ENCODE measurements around the gene EOGT.
A peak's percentile ranks its signal among the peaks of the same experiment; 100 is the strongest.

EOGT gene

GRCh38 chr3:68984011-68984530 lies 29.4 kb downstream of the EOGT start:
- H3K4me3 ChIP-seq (ENCODE audit: low read depth, low read length), result no peak overlapping the region
- no peak for DNase-seq (ENCODE audit: low read depth)
- TF ChIP-seq POLR2A (IDR thresholded peaks at IDR 0.05; ENCODE audit: extremely low read depth, insufficient read length) (no peak), MYC (IDR thresholded peaks at IDR 0.05; ENCODE audit: low read depth, low read length) (no peak), CTCF (IDR thresholded peaks at IDR 0.05; ENCODE audit: low read depth, low read length) (no peak), MAX (IDR thresholded peaks at IDR 0.05; ENCODE audit: low read depth, low read length) (no peak)

- DNase-seq (ENCODE audit: low read depth), result peak; percentile 8
- TF ChIP-seq MYC (IDR thresholded peaks at IDR 0.05; ENCODE audit: low read depth, low read length), result no peak
- no peak for TF ChIP-seq POLR2A (IDR thresholded peaks at IDR 0.05; ENCODE audit: extremely low read depth, insufficient read length)
- TF ChIP-seq MAX (IDR thresholded peaks at IDR 0.05; ENCODE audit: low read depth, low read length), result no peak
- no peak for TF ChIP-seq CTCF (IDR thresholded peaks at IDR 0.05; ENCODE audit: low read depth, low read length)
- no peak overlapping the region for H3K4me3 ChIP-seq (ENCODE audit: low read depth, low read length)
Measured at GRCh38 chr3:68977486-68978167, 35.9 kb downstream of the EOGT start.

GRCh38 chr3:68974711-68975110 lies 38.8 kb downstream of the EOGT start:
- no peak for DNase-seq (ENCODE audit: low read depth)
- H3K4me3 ChIP-seq (ENCODE audit: low read depth, low read length), result no peak overlapping the region
- TF ChIP-seq POLR2A (IDR thresholded peaks at IDR 0.05; ENCODE audit: extremely low read depth, insufficient read length) (no peak), MAX (IDR thresholded peaks at IDR 0.05; ENCODE audit: low read depth, low read length) (no peak), CTCF (IDR thresholded peaks at IDR 0.05; ENCODE audit: low read depth, low read length) (no peak), MYC (IDR thresholded peaks at IDR 0.05; ENCODE audit: low read depth, low read length) (no peak)

- DNase-seq (ENCODE audit: low read depth), result peak; percentile 4
- H3K4me3 ChIP-seq (ENCODE audit: low read depth, low read length), result no peak overlapping the region
- TF ChIP-seq MYC (IDR thresholded peaks at IDR 0.05; ENCODE audit: low read depth, low read length) (no peak), CTCF (IDR thresholded peaks at IDR 0.05; ENCODE audit: low read depth, low read length) (no peak), MAX (IDR thresholded peaks at IDR 0.05; ENCODE audit: low read depth, low read length) (no peak), POLR2A (IDR thresholded peaks at IDR 0.05; ENCODE audit: extremely low read depth, insufficient read length) (no peak)
Measured at GRCh38 chr3:68973639-68974038, 39.8 kb downstream of the EOGT start.

GRCh38 chr3:68972358-68972979 lies 41.0 kb downstream of the EOGT start:
- TF ChIP-seq CTCF (IDR thresholded peaks at IDR 0.05; ENCODE audit: low read depth, low read length), result peak; percentile 90
- TF ChIP-seq MAX (IDR thresholded peaks at IDR 0.05; ENCODE audit: low read depth, low read length), result no peak
- H3K4me3 ChIP-seq (ENCODE audit: low read depth, low read length), result no peak overlapping the region
- peak; percentile 68 for DNase-seq (ENCODE audit: low read depth)
